GM23338 (cell line): ENCODE results near the gene REEP1. TPM values are rescaled to one million over a fixed set of nuclear protein-coding genes. Genes with fewer than 3 reads are reported as not detected.

Experiments used
- ATAC-seq: fragments of 200-7000 bp; cut with Tn5 transposase; 3 replicates; pipeline ENCODE4 v1.9.1; 2020
- DNase-seq: peaks from one replicate; pipeline ENCODE4 v3.0.0-alpha.2; 2015; ENCODE audit warnings: low spot score
- H2AFZ ChIP-seq: fragments of 200-600 bp; sonication (generic); 2 replicates; pipeline ENCODE4 v1.8.0; 2016; ENCODE audit warnings: antibody characterized with exemption, mild to moderate bottlenecking, moderate library complexity
- H3F3A ChIP-seq: fragments of 200-600 bp; sonication (generic); replicated peaks from 2 replicates; pipeline ENCODE4 v1.8.0; 2017; ENCODE audit warnings: antibody characterized with exemption, mixed run types, low read depth
- H3K27ac ChIP-seq: fragments of 200-600 bp; sonication (generic); 2 replicates; pipeline ENCODE4 v1.6.1; 2016; ENCODE audit warnings: low read depth
- H3K27me3 ChIP-seq: fragments of 200-600 bp; sonication (generic); 2 replicates; pipeline ENCODE4 v1.8.0; 2016; ENCODE audit warnings: mild to moderate bottlenecking, mixed run types, moderate library complexity; ENCODE audit not compliant: insufficient read depth
- H3K36me3 ChIP-seq: fragments of 200-600 bp; sonication (generic); 2 replicates; pipeline ENCODE4 v1.8.0; 2016; ENCODE audit warnings: mild to moderate bottlenecking; ENCODE audit not compliant: insufficient read depth
- H3K4me1 ChIP-seq: fragments of 200-600 bp; sonication (generic); 2 replicates; pipeline ENCODE4 v1.8.0; 2016; ENCODE audit warnings: mild to moderate bottlenecking, moderate library complexity; ENCODE audit not compliant: insufficient read depth
- H3K4me2 ChIP-seq: fragments of 200-600 bp; sonication (generic); 2 replicates; pipeline ENCODE4 v1.7.1; 2017; ENCODE audit warnings: mixed run types
- H3K4me3 ChIP-seq: fragments of 200-600 bp; sonication (generic); 2 replicates; pipeline ENCODE4 v1.6.1; 2016; ENCODE audit warnings: mixed run types
- H3K79me2 ChIP-seq: fragments of 200-600 bp; sonication (generic); replicated peaks from 2 replicates; pipeline ENCODE4 v1.8.0; 2017; ENCODE audit warnings: mild to moderate bottlenecking; ENCODE audit not compliant: insufficient read depth
- H3K9me2 ChIP-seq: fragments of 200-600 bp; sonication (generic); 2 replicates; pipeline ENCODE4 v1.8.0; 2017; ENCODE audit not compliant: insufficient read depth
- H4K20me1 ChIP-seq: fragments of 200-600 bp; sonication (generic); replicated peaks from 2 replicates; pipeline ENCODE4 v1.8.0; 2017; ENCODE audit warnings: mild to moderate bottlenecking; ENCODE audit not compliant: insufficient read depth
- H3K27ac Mint-ChIP-seq: 2 replicates; pipeline ENCODE4 v1.8.0; 2020; ENCODE audit warnings: inconsistent platforms, mild to moderate bottlenecking, moderate library complexity, mixed read lengths
- H3K27me3 Mint-ChIP-seq: 3 replicates; pipeline ENCODE4 v1.8.0; 2022; ENCODE audit warnings: low read depth, mild to moderate bottlenecking, moderate library complexity, mixed read lengths, inconsistent platforms; ENCODE audit not compliant: insufficient read depth, poor library complexity
- H3K36me3 Mint-ChIP-seq: 3 replicates; pipeline ENCODE4 v1.8.0; 2021; ENCODE audit warnings: low read depth, mild to moderate bottlenecking, inconsistent platforms, moderate library complexity, mixed read lengths
- H3K4me1 Mint-ChIP-seq: 3 replicates; pipeline ENCODE4 v1.8.0; 2020; ENCODE audit warnings: mild to moderate bottlenecking, inconsistent platforms, mixed read lengths
- H3K4me3 Mint-ChIP-seq: 3 replicates; pipeline ENCODE4 v1.8.0; 2021; ENCODE audit warnings: moderate library complexity, mild to moderate bottlenecking, inconsistent platforms, mixed read lengths
- H3K9me3 Mint-ChIP-seq: 3 replicates; pipeline ENCODE4 v1.8.0; 2020; ENCODE audit warnings: moderate library complexity, mild to moderate bottlenecking, inconsistent platforms, mixed read lengths
- CREB1 ChIP-seq: fragments of 250-450 bp; sonication (Bioruptor Pico); IDR thresholded peaks from 2 replicates; pipeline ENCODE4 v1.5.0; 2020; ENCODE audit warnings: low read depth, mild to moderate bottlenecking, moderate library complexity
- ETS1 ChIP-seq: IDR thresholded peaks from 2 replicates; pipeline ENCODE4 v1.6.1; 2016; ENCODE audit warnings: antibody characterized with exemption
- EZH2 ChIP-seq: fragments of 200-600 bp; sonication (generic); IDR thresholded peaks from one replicate; pipeline ENCODE4 v1.8.0; 2017; ENCODE audit warnings: antibody characterized with exemption, mild to moderate bottlenecking, low read depth; ENCODE audit not compliant: unreplicated experiment
- EZH2phosphoT487 ChIP-seq: fragments of 200-600 bp; sonication (generic); IDR thresholded peaks from one replicate; pipeline ENCODE4 v1.8.1; 2018; ENCODE audit warnings: antibody characterized with exemption; ENCODE audit not compliant: unreplicated experiment
- JUNB ChIP-seq: IDR thresholded peaks from one replicate; pipeline ENCODE4 v1.6.1; 2016; ENCODE audit warnings: antibody characterized with exemption; ENCODE audit not compliant: unreplicated experiment
- NANOG ChIP-seq: IDR thresholded peaks from 2 replicates; pipeline ENCODE4 v1.6.1; 2016; ENCODE audit warnings: antibody characterized with exemption, borderline replicate concordance
- POLR2AphosphoS5 ChIP-seq: IDR thresholded peaks from 2 replicates; pipeline ENCODE4 v1.6.1; 2016; ENCODE audit warnings: antibody characterized with exemption, low read depth
- REST ChIP-seq: IDR thresholded peaks from one replicate; pipeline ENCODE4 v1.6.1; 2018; ENCODE audit warnings: antibody characterized with exemption; ENCODE audit not compliant: unreplicated experiment
- STAT1 ChIP-seq: IDR thresholded peaks from one replicate; pipeline ENCODE4 v1.6.1; 2016; ENCODE audit warnings: antibody characterized with exemption; ENCODE audit not compliant: unreplicated experiment
- ZNF114 ChIP-seq: fragments of 250-450 bp; sonication (Bioruptor Pico); IDR thresholded peaks from 2 replicates; pipeline ENCODE4 v1.5.0; 2020; ENCODE audit warnings: mild to moderate bottlenecking, moderate library complexity
- ZNF331 ChIP-seq: fragments of 250-450 bp; sonication (Bioruptor Pico); IDR thresholded peaks from 2 replicates; pipeline ENCODE4 v1.5.0; 2020; ENCODE audit warnings: low read depth, mild to moderate bottlenecking, moderate library complexity
- ZNF462 ChIP-seq: fragments of 250-450 bp; sonication (Bioruptor Pico); IDR thresholded peaks from 2 replicates; pipeline ENCODE4 v1.5.0; 2020; ENCODE audit warnings: mild to moderate bottlenecking, moderate library complexity
- polyA plus RNA-seq: library from polyadenylated mRNA; unstranded; fragments of >200 nt; fragmentation: Nextera tagmentation; extraction: Ambion mirVana; gene quantifications from 2 replicates; pipeline ENCODE4 v1.2.1, GENCODE V29; 2016
- total RNA-seq: library from RNA; depleted of rRNA; stranded (reverse); fragments of >200 nt; shearing (Covaris generic); gene quantifications from 2 replicates; pipeline ENCODE4 v1.2.3, GENCODE V29; 2014

REEP1 gene
- total and polyA plus RNA-seq, 2 experiments from 2014 or later, result 1.6 to 1.8 TPM

GRCh38 chr2:86293612-86294011 lies 43.8 kb downstream of the REEP1 start:
- H3K27ac Mint-ChIP-seq, result no peak overlapping the region
- H3K27me3 ChIP-seq, result no peaks in the 10 kb centered on the region
- TF ChIP-seq JUNB, result no peak
- no peak for TF ChIP-seq REST
- no peak for TF ChIP-seq STAT1
- TF ChIP-seq POLR2AphosphoS5, result no peak
- TF ChIP-seq CREB1, result no peak
- no peak for TF ChIP-seq ZNF331
- TF ChIP-seq EZH2, result no peak
- TF ChIP-seq ZNF462 (CRISPR knock-in tag), result no peak
- no peak for TF ChIP-seq ETS1
- no peak for TF ChIP-seq EZH2phosphoT487
- TF ChIP-seq NANOG, result no peak
- no peak for TF ChIP-seq ZNF114 (CRISPR knock-in tag)
- H3K27ac ChIP-seq, result no peak overlapping the region
- no peaks in the 10 kb centered on the region for H3K36me3 Mint-ChIP-seq
- no peak for DNase-seq
- H3K27me3 Mint-ChIP-seq, result peaks cover 1% of the 10 kb centered on the region
- no peaks in the 10 kb centered on the region for H3K4me1 ChIP-seq
- peaks cover 2% of the 10 kb centered on the region; the same call in 1 of the 3 replicates for H3K4me1 Mint-ChIP-seq
- ATAC-seq, result no peak
- H4K20me1 ChIP-seq, result no peaks in the 10 kb centered on the region
- no peaks in the 10 kb centered on the region for H3F3A ChIP-seq
- H3K36me3 ChIP-seq, result no peaks in the 10 kb centered on the region
- H3K9me3 Mint-ChIP-seq, result no peaks in the 10 kb centered on the region; the same call in 2 of the 3 replicates
- H3K9me2 ChIP-seq, result no peaks in the 10 kb centered on the region
- H3K4me2 ChIP-seq, result no peak overlapping the region
- no peak overlapping the region for H3K4me3 Mint-ChIP-seq
- no peaks in the 10 kb centered on the region for H3K79me2 ChIP-seq
- no peak overlapping the region for H3K4me3 ChIP-seq
- H2AFZ ChIP-seq, result no peak overlapping the region
